ENCODE measurements around the gene GRIN2A. TPM values are rescaled to one million over a fixed set of nuclear protein-coding genes. Genes with fewer than 3 reads are reported as not detected.

Gene GRIN2A
- total and polyA plus RNA-seq, 2 donors (not counting 3 experiments of a cell fraction or from before 2014, with no cell fraction given) = not detected

DNA sequence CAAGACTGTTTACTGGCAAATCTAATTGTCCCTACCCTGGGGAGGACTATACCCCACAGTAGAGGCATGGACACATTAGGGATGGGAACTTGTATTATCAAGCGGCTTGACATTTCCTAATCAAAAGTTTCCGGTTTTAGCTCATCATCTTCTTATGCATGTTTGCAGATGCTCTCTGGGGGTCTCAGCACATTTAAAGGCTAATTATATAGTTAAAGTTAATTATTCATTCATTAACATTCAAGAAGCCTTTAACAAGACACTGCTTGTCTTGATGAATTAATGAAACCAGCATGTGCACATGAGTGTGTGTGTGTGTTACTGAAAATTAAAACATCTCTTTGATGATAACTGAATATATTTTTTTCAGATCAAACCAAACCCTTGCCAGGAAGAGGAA lies 377.1 kb downstream of the GRIN2A start:
- CTCF ChIA-PET = no interaction called here
- FAIRE-seq = no peak
- no peaks in the 10 kb centered on the region for H3K9me3 ChIP-seq (replicated peaks; ENCODE audit: control insufficient read depth, insufficient read depth, low read length)

More for the DNA sequence above, 377.1 kb downstream of the GRIN2A start:
- Histone ChIP-seq H3K27ac (ENCODE audit: insufficient read depth, low read depth, low read length) (no peak overlapping the region), H3K27me3 (ENCODE audit: control insufficient read depth in 2 of 2, insufficient read depth in 2 of 2, low read length in 2 of 2) (no peaks in the 10 kb centered on the region), H3K9me1 (replicated peaks; ENCODE audit: control insufficient read depth, extremely low read depth, insufficient read depth, low read length) (no peaks in the 10 kb centered on the region), H3K4me1 (ENCODE audit: control insufficient read depth, extremely low read depth, insufficient read depth, low read length) (no peaks in the 10 kb centered on the region), H3K9ac (replicated peaks; ENCODE audit: extremely low read depth, insufficient read depth, low read length) (no peak overlapping the region), H3K36me3 (ENCODE audit: control insufficient read depth in 2 of 2, extremely low read depth in 1 of 2, insufficient read depth in 2 of 2, low read length in 2 of 2) (no peaks in the 10 kb centered on the region), H3K4me3 (replicated peaks in 1 of 3; ENCODE audit: insufficient read depth in 1 of 3, low read depth in 1 of 3, low read length in 3 of 3) (no peak overlapping the region), H3K4me2 (ENCODE audit: insufficient read depth, low read length) (no peak overlapping the region), H4K20me1 (replicated peaks; ENCODE audit: control insufficient read depth, extremely low read depth, insufficient read depth, low read length) (no peaks in the 10 kb centered on the region), H3K79me2 (ENCODE audit: control insufficient read depth, insufficient read depth, low read length) (no peaks in the 10 kb centered on the region), H2AFZ (ENCODE audit: low read depth, low read length) (no peak overlapping the region)
- intact Hi-C loops (cut with micrococcal nuclease) (no loop called here), dilution Hi-C loops (cut with MboI; ENCODE audit: extremely low pct_ligation_motif_present, low sequenced_read_pairs) (no loop called here)
- DNase-seq (ENCODE audit: low read depth, low spot score) = no peak
- no TSS peak for BruUV-seq (replicated peaks)
- POLR2A ChIA-PET = no interaction called here
- TF ChIP-seq POLR2A (IDR thresholded peaks at IDR 0.05; ENCODE audit: low read depth, low read length) (no peak), JUN (IDR thresholded peaks at IDR 0.05; ENCODE audit: borderline replicate concordance, insufficient read depth, insufficient read length, low read depth) (no peak), FOS (IDR thresholded peaks at IDR 0.05; ENCODE audit: borderline replicate concordance, insufficient read depth, low read length) (no peak), POLR2AphosphoS5 (IDR thresholded peaks at IDR 0.05; ENCODE audit: insufficient read depth, low read depth, low read length) (no peak), MYC (IDR thresholded peaks at IDR 0.05; ENCODE audit: low read depth, low read length) (no peak), GATA2 (IDR thresholded peaks at IDR 0.05; ENCODE audit: insufficient read depth, insufficient read length, low read depth, low read length) (no peak), EZH2 (IDR thresholded peaks at IDR 0.05; ENCODE audit: borderline replicate concordance, low read depth, low read length, severe bottlenecking) (no peak)
- TF ChIP-seq, protein P1, sequence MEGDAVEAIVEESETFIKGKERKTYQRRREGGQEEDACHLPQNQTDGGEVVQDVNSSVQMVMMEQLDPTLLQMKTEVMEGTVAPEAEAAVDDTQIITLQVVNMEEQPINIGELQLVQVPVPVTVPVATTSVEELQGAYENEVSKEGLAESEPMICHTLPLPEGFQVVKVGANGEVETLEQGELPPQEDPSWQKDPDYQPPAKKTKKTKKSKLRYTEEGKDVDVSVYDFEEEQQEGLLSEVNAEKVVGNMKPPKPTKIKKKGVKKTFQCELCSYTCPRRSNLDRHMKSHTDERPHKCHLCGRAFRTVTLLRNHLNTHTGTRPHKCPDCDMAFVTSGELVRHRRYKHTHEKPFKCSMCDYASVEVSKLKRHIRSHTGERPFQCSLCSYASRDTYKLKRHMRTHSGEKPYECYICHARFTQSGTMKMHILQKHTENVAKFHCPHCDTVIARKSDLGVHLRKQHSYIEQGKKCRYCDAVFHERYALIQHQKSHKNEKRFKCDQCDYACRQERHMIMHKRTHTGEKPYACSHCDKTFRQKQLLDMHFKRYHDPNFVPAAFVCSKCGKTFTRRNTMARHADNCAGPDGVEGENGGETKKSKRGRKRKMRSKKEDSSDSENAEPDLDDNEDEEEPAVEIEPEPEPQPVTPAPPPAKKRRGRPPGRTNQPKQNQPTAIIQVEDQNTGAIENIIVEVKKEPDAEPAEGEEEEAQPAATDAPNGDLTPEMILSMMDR (IDR thresholded peaks at IDR 0.05; ENCODE audit: extremely low read depth in 1 of 2, insufficient read depth in 1 of 2, low read depth in 1 of 2, low read length in 2 of 2) = no peak
- TF ChIP-seq, protein P2, sequence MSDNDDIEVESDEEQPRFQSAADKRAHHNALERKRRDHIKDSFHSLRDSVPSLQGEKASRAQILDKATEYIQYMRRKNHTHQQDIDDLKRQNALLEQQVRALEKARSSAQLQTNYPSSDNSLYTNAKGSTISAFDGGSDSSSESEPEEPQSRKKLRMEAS (IDR thresholded peaks at IDR 0.05; ENCODE audit: insufficient read depth, insufficient read length) = no peak
